Kidney epithelial cell (primary cell): ENCODE data around the gene PHC2. TPM values are rescaled to one million over a fixed set of nuclear protein-coding genes. Genes with fewer than 3 reads are reported as not detected.
A peak's percentile ranks its signal among the peaks of the same experiment; 100 is the strongest.

Experiments
- DNase-seq: peaks from one replicate; pipeline ENCODE4 v3.0.0-alpha.2; 2010; ENCODE audit warnings: low read depth
- H3K27me3 ChIP-seq: 2 replicates; pipeline ENCODE4 v1.6.0; 2011; ENCODE audit warnings: low read length; ENCODE audit not compliant: control insufficient read depth, insufficient read depth
- H3K36me3 ChIP-seq: 2 replicates; pipeline ENCODE4 v1.5.1; 2011; ENCODE audit warnings: low read length; ENCODE audit not compliant: control insufficient read depth, insufficient read depth
- H3K4me3 ChIP-seq: 2 replicates; pipeline ENCODE4 v1.5.1; 2011; ENCODE audit warnings: low read depth, mild to moderate bottlenecking, control low read depth, low read length
- CTCF ChIP-seq: IDR thresholded peaks from 2 replicates; pipeline ENCODE4 v1.5.1; 2011; ENCODE audit warnings: mild to moderate bottlenecking, moderate library complexity, low read length, control low read depth, inconsistent platforms; ENCODE audit not compliant: insufficient read depth, poor library complexity, severe bottlenecking
- total RNA-seq: library from RNA; depleted of rRNA; stranded (reverse); fragments of >200 nt; gene quantifications from 2 replicates; pipeline ENCODE4 v1.2.3, GENCODE V29; 2015

The PHC2 gene
- total RNA-seq, 1 donor from 2014 or later: 216 TPM

- no peak overlapping the region for H3K4me3 ChIP-seq
- H3K36me3 ChIP-seq: no peaks in the 10 kb centered on the region
Observed at GRCh38 chr1:33342041-33342723, 88.7 kb downstream of the PHC2 start.

GRCh38 chr1:33341190-33341589 lies 89.7 kb downstream of the PHC2 start:
- no peak for DNase-seq
- TF ChIP-seq CTCF: no peak
- Histone ChIP-seq H3K27me3 (no peaks in the 10 kb centered on the region), H3K36me3 (no peaks in the 10 kb centered on the region), H3K4me3 (no peak overlapping the region)

More at GRCh38 chr1:33342041-33342723, 88.7 kb downstream of the PHC2 start:
- peak; percentile 23 for TF ChIP-seq CTCF
- H3K27me3 ChIP-seq: no peaks in the 10 kb centered on the region
- DNase-seq: peak; percentile 97

GRCh38 chr1:33339413-33339812 lies 91.5 kb downstream of the PHC2 start:
- DNase-seq: no peak
- H3K27me3 ChIP-seq: no peaks in the 10 kb centered on the region
- TF ChIP-seq CTCF: peak; percentile 23
- H3K4me3 ChIP-seq: no peak overlapping the region
- H3K36me3 ChIP-seq: no peaks in the 10 kb centered on the region

GRCh38 chr1:33338440-33339211 lies 92.3 kb downstream of the PHC2 start:
- no peaks in the 10 kb centered on the region for H3K36me3 ChIP-seq
- H3K27me3 ChIP-seq: no peaks in the 10 kb centered on the region
- DNase-seq: no peak
- H3K4me3 ChIP-seq: no peak overlapping the region
- no peak for TF ChIP-seq CTCF

GRCh38 chr1:33338048-33338439 lies 92.9 kb downstream of the PHC2 start:
- no peaks in the 10 kb centered on the region for H3K36me3 ChIP-seq
- H3K4me3 ChIP-seq: no peak overlapping the region
- DNase-seq: no peak
- no peaks in the 10 kb centered on the region for H3K27me3 ChIP-seq
- no peak for TF ChIP-seq CTCF
